Measurements from ENCODE around the gene TJP1. TPM values are rescaled to one million over a fixed set of nuclear protein-coding genes. Genes with fewer than 3 reads are reported as not detected.

Gene TJP1
- total RNA-seq, 1 experiment from 2014 or later, result 181 TPM

- peaks cover 7% of the 10 kb centered on the region for H3K36me3 ChIP-seq (ENCODE audit: control insufficient read depth, insufficient read depth, low read length)
Observed at GRCh38 chr15:29704950-29705597, 117.2 kb downstream of the TJP1 start.

GRCh38 chr15:29701151-29701550 is 121.1 kb downstream of the TJP1 start:
- BruUV-seq (replicated peaks), result no TSS peak
- Histone ChIP-seq H3K4me3 (ENCODE audit: low read depth, low read length) (no peak overlapping the region), H3K4me1 (peaks cover 6% of the 10 kb centered on the region), H3K9me3 (no peaks in the 10 kb centered on the region), H3K36me3 (ENCODE audit: control insufficient read depth, insufficient read depth, low read length) (peaks cover 7% of the 10 kb centered on the region), H3K27me3 (replicated peaks; ENCODE audit: control insufficient read depth, insufficient read depth, low read length) (no peaks in the 10 kb centered on the region)
- POLR2A ChIA-PET, result no interaction called here
- Mint-ChIP-seq H3K27me3 (ENCODE audit: insufficient read depth, unreplicated experiment) (no peaks in the 10 kb centered on the region), H3K36me3 (ENCODE audit: insufficient read depth, unreplicated experiment) (peaks cover 95% of the 10 kb centered on the region), H3K4me1 (ENCODE audit: low read depth, unreplicated experiment) (peaks cover 22% of the 10 kb centered on the region), H3K4me3 (ENCODE audit: unreplicated experiment) (no peak overlapping the region), H3K27ac (ENCODE audit: unreplicated experiment) (no peak overlapping the region), H3K9me3 (ENCODE audit: unreplicated experiment) (no peaks in the 10 kb centered on the region)
- intact Hi-C loops (cut with micrococcal nuclease; ENCODE audit: unreplicated experiment), result no loop called here
- no peak for DNase-seq
- CTCF ChIA-PET, result no interaction called here
- TF ChIP-seq CTCF (IDR thresholded peaks at IDR 0.05; ENCODE audit: insufficient read depth in 1 of 2, low read depth in 1 of 2, low read length in 1 of 2, severe bottlenecking in 1 of 2, unreplicated experiment in 1 of 2), result no peak

More at GRCh38 chr15:29704950-29705597, 117.2 kb downstream of the TJP1 start:
- POLR2A ChIA-PET, result no interaction called here
- H3K27me3 ChIP-seq (replicated peaks; ENCODE audit: control insufficient read depth, insufficient read depth, low read length), result no peaks in the 10 kb centered on the region
- H3K9me3 ChIP-seq, result no peaks in the 10 kb centered on the region
- DNase-seq, result no peak
- H3K4me3 ChIP-seq (ENCODE audit: low read depth, low read length), result no peak overlapping the region
- intact Hi-C loops (cut with micrococcal nuclease; ENCODE audit: unreplicated experiment), result no loop called here
- Mint-ChIP-seq H3K9me3 (ENCODE audit: unreplicated experiment) (no peaks in the 10 kb centered on the region), H3K27me3 (ENCODE audit: insufficient read depth, unreplicated experiment) (no peaks in the 10 kb centered on the region), H3K27ac (ENCODE audit: unreplicated experiment) (no peak overlapping the region), H3K4me1 (ENCODE audit: low read depth, unreplicated experiment) (peaks cover 12% of the 10 kb centered on the region), H3K36me3 (ENCODE audit: insufficient read depth, unreplicated experiment) (peaks cover 100% of the 10 kb centered on the region), H3K4me3 (ENCODE audit: unreplicated experiment) (no peak overlapping the region)
- no TSS peak for BruUV-seq (replicated peaks)
- no peak for TF ChIP-seq CTCF (IDR thresholded peaks at IDR 0.05; ENCODE audit: insufficient read depth in 1 of 2, low read depth in 1 of 2, low read length in 1 of 2, severe bottlenecking in 1 of 2, unreplicated experiment in 1 of 2)
- H3K4me1 ChIP-seq, result peaks cover 6% of the 10 kb centered on the region
- CTCF ChIA-PET, result no interaction called here

- intact Hi-C loops (cut with micrococcal nuclease; ENCODE audit: unreplicated experiment), result no loop called here
- peaks cover 92% of the 10 kb centered on the region for H3K36me3 Mint-ChIP-seq (ENCODE audit: insufficient read depth, unreplicated experiment)
- H3K9me3 Mint-ChIP-seq (ENCODE audit: unreplicated experiment), result no peaks in the 10 kb centered on the region
- ChIA-PET POLR2A (no interaction called here), CTCF (no interaction called here)
- no peaks in the 10 kb centered on the region for H3K27me3 Mint-ChIP-seq (ENCODE audit: insufficient read depth, unreplicated experiment)
- H3K4me3 ChIP-seq (ENCODE audit: low read depth, low read length), result no peak overlapping the region
- H3K27ac Mint-ChIP-seq (ENCODE audit: unreplicated experiment), result no peak overlapping the region
- BruUV-seq (replicated peaks), result TSS peak; percentile 63
- no peak for DNase-seq
- H3K27me3 ChIP-seq (replicated peaks; ENCODE audit: control insufficient read depth, insufficient read depth, low read length), result no peaks in the 10 kb centered on the region
- peaks cover 7% of the 10 kb centered on the region for H3K36me3 ChIP-seq (ENCODE audit: control insufficient read depth, insufficient read depth, low read length)
- H3K4me1 ChIP-seq, result peaks cover 6% of the 10 kb centered on the region
- H3K4me1 Mint-ChIP-seq (ENCODE audit: low read depth, unreplicated experiment), result peaks cover 22% of the 10 kb centered on the region
- no peak overlapping the region for H3K4me3 Mint-ChIP-seq (ENCODE audit: unreplicated experiment)
- H3K9me3 ChIP-seq, result no peaks in the 10 kb centered on the region
- no peak for TF ChIP-seq CTCF (IDR thresholded peaks at IDR 0.05; ENCODE audit: insufficient read depth in 1 of 2, low read depth in 1 of 2, low read length in 1 of 2, severe bottlenecking in 1 of 2, unreplicated experiment in 1 of 2)
Observed at GRCh38 chr15:29700296-29700695, 122.0 kb downstream of the TJP1 start.
